GM19438 (cell line): ENCODE measurements around the gene IZUMO4.
"Not testable (repeated sequence)": the region's sequence is repeated elsewhere in the genome, so short reads cannot be mapped to it uniquely, and the experiment has no call there.

Experiments used
- ATAC-seq: cut with Tn5 transposase; IDR thresholded peaks from one replicate; pipeline ENCODE4 v1.9.1; 2021; ENCODE audit warnings: low read depth; ENCODE audit not compliant: unreplicated experiment

Gene IZUMO4

DNA sequence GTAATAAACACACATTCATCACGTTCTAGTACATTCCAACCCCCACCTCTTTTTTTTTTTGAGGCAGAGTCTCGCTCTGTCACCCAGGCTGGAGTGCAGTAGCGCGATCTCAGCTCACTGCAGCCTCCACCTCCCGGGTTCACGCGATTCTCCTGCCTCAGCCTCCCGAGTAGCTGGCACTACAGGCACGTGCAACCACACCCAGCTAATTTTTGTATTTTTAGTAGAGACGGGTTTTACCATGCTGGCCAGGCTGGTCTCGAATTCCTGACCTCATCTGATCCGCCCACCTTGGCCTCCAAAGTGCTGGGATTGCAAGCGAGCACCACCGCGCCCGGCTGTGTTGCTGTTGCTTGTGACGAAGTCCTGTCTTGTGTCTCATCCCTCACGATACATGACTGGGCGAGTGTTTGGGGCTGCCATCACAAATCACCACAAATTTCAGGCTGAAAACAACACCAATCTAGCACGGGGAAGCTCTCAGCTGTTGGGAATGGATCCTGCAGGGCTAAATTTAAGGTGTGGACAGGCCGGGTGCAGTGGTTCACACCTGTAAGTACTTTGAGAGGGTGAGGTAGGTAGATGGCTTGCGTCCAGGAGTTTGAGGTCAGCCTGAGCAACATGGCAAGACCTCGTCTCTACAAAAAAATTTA, 16.3 kb upstream of the IZUMO4 start:
- ATAC-seq = no peak

DNA sequence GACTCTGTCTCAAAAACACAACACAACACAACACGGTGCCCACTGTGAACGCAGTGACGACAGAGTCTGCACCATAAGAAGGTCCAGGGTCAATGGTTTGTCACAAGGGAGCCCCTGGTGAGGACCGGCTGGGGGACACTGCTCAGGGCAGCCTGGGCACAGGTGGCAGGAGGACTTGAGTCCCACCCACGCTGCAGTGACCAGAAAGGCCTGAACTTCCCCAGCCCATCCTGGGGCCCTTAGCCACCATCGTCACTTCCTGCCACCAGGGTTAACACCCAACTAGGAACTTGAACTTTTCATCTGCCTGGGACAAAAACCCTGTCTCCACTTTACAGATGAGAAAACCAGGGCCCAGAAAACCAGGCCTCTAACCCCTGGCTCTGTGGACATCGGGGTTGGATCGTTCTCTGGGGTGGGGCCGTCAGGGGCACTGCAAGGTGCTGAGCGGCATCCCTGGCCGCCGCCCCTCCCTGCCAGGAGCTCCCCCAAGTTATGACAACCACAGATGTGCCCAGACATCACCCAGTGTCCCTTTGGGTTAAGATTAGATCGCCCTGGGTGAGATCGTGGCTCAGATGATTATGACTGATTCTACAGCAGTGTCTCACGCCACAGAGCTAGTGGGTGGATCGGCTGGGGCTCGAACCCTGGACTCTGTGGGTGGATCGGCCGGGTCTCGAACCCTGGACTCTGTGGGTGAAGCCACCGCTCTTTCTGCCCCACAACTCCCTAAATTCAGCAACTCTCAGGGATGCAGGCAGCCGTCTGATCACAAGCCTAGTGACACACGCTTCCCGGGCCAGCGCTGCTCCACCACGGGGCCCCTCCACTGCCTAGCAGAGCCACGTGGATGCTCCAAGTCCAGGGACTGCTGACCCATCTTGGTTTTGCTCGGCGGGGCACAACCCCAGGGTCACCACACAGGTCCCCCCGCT, 14.6 kb upstream of the IZUMO4 start:
- no peak for ATAC-seq

DNA sequence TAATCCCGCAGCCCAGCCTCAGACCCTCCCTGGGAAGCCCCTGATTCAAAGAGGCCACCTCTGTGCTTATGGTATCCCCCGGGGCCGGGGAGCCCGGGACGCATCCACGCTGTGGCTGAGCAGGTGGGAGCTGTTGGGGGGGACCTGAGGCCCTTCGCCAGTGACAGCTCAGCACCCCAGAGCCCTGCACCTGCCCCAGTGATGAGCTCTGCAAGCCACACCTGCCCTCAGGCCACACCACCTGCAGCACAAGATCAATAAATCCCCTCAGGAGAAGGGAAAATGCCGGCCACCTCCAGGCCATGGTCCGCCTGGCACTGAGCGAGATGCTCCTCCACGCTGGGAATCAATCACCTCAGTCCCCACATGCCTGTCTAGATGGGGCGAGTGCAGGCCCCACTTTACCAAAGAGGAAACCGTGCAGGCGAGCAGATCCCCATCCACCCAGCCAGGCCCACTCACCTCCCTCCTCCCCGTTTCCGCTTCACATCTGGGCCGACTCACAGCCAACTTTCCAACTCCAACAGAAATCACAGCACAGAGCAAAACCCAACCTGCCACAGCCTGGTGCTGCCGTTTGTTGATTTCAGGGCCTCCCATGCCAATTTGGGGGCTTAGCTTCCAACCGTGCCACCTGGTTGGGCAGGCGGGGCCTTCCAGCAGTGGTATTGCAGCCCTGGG, 13.4 kb upstream of the IZUMO4 start:
- no peak for ATAC-seq

GRCh38 chr19:2084993-2085720, 11.6 kb upstream of the IZUMO4 start:
- peak; percentile 25 for ATAC-seq

DNA sequence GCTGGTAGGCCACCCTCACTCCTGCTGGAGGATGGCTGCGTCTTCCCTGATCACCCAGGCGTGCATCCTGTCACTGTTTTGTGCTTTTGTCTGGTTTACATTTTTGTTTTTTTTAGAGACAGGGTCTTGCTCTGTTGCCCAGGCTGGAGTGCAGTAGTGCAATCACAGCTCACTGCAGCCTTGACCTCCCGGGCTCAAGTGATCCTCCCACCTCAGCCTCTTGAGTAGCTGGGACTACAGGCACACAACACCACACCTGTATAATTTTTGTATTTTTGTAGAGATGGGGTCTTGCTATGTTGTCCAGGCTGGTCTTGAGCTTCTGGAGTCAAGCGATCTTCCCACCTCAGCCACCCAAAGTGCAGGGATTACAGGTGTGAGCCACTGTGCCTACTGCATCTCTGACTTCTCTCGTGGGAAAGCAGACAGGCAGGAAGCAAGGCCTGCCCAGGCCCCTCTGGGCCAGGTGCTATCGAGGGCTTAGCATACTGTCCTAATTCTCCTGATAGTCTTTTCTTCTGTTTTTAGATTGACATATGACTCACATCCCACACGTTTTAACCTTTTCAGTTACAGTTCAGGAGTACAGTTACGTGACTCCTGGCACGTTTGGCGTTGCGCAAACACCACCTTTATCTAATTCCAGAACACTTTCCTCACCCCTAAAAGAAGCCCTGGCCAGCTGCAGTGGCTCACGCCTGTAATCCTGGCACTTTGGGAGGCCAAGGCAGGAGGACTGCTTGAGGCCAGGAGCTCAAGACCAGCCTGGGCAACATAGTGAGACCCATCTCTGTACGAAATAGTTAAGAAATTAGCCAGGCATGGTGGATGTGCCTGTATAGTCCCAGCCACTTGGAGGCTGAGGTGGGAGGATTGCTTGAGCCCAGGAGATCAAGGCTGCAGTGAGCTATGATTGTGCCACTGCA, 9.8 kb upstream of the IZUMO4 start:
- ATAC-seq = not testable (repeated sequence)

- ATAC-seq = no peak
Observed at GRCh38 chr19:2087621-2088100, 9.1 kb upstream of the IZUMO4 start.

GRCh38 chr19:2089001-2089711, 7.6 kb upstream of the IZUMO4 start:
- ATAC-seq = no peak

DNA sequence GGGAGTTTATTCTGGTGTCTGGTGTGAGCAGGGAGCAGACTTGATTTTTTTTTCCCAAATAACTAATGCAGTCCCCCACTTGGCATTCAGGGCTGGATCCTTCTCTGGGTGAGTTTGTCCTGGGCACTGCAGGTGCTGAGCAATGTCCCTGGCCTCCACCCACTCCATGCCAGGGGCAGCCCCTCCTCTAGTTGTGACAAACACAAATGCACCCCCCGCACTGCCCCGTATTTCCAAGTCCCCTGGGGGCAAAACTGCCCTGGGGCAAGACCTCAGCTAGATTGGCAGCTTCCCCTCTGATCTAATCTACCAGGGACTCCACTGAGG, 7.0 kb upstream of the IZUMO4 start:
- no peak for ATAC-seq

- ATAC-seq = not testable (repeated sequence)
Observed at GRCh38 chr19:2091926-2092525, 4.7 kb upstream of the IZUMO4 start.

- peak; percentile 13 for ATAC-seq
Observed at GRCh38 chr19:2096034-2096479, 658 bp upstream of the IZUMO4 start, which contains the start of gene MOB3A. Gene MOB3A (minus strand): TSS chr19:2096326. CDS start chr19:2078560, 17,766 bp downstream.

DNA sequence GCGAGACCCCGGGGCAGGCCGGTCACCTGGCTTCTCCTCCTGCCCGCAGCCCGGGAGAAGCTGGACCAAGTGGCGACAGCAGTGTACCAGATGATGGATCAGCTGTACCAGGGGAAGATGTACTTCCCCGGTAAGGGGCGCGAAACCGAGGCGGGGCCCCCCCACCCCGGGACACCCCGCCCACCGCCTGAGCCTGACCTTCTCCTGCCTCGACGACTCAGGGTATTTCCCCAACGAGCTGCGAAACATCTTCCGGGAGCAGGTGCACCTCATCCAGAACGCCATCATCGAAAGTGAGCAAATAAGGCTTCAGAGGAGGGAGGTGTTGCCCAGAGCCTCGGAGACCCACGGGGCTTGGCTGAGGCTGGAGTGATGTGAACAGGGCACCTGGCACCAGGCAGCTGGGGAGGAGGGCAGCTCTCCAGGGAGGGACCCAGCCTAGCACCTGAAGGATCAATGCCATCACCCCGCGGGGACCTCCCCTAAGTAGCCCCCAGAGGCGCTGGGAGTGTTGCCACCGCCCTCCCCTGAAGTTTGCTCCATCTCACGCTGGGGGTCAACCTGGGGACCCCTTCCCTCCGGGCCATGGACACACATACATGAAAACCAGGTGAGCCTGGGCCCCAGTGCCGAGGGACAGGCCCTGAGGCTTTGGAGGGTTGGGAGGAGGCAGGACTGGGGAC, 629 bp downstream of the IZUMO4 start:
- ATAC-seq = no peak

DNA sequence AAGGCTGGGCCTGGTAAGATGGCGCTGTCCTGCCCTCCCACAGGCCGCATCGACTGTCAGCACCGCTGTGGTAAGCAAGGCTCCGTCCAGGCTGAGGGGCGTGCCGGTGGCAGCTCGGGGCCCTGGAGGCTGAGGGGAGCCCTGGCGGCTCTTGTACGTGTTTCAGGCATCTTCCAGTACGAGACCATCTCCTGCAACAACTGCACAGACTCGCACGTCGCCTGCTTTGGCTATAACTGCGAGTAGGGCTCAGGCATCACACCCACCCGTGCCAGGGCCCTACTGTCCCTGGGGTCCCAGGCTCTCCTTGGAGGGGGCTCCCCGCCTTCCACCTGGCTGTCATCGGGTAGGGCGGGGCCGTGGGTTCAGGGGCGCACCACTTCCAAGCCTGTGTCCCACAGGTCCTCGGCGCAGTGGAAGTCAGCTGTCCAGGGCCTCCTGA, 1.2 kb downstream of the IZUMO4 start:
- no peak for ATAC-seq

- ATAC-seq = no peak
Observed at GRCh38 chr19:2099054-2099501, 2.4 kb downstream of the IZUMO4 start.

DNA sequence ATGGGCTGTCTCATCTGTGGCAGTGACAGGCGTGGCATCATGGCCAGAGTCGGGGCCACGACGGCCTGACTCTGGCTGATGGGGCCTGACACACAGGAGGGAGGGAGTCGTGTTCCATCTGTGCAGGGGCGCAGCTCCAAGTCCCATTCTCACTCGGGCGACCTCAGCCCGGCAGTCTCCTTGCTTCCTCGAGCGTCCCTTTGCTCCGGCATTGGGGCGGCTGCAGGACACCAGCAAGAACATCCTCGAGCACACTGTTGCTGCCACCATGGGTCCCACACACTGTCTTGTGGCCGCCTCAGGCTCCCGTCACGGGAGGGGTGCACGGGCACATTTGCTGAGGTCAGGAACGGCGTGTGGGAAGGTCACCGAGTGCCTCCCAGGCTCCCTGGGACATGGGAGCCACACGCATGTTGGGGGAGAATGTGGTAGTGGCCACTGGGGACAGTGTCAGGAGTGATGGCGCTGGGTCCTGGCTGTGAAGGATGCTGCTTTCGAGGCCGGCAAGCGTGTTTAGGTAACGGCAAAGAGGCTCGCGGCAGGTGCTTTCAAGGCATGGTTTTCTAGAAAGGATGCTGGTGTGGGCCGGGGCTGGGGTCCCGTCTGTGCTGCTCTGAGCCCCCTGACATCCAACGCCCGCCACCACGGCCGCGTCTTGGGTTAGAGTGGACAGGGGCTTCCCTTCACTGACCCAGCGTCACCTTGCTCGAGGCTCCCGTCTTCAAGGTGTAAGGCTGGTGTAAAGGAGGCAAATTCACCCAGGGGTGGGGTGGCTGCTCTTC, 3.4 kb downstream of the IZUMO4 start:
- ATAC-seq = no peak

- ATAC-seq = no peak
Observed at GRCh38 chr19:2100719-2101061, 4.0 kb downstream of the IZUMO4 start.

- no peak for ATAC-seq
Observed at GRCh38 chr19:2101417-2102335, 5.0 kb downstream of the IZUMO4 start.
